ENCODE measurements around the gene TFEC.

GRCh38 chr7:116011584-116011983, 19.0 kb downstream of the TFEC start:
- TF ChIP-seq POLR2A (IDR thresholded peaks at IDR 0.05; ENCODE audit: low read depth, low read length): no peak
- TF ChIP-seq POLR2AphosphoS5 (IDR thresholded peaks at IDR 0.05; ENCODE audit: low read depth, low read length): no peak

Data from GM12892 (cell line).